ENCODE results near the gene HK2. TPM values are rescaled to one million over a fixed set of nuclear protein-coding genes. Genes with fewer than 3 reads are reported as not detected.

Gene HK2
- total and polyA plus RNA-seq, 2 of the 4 experiments (the other 2 are of a cell fraction), result 17.4 to 20.9 TPM

- Histone ChIP-seq H3K36me3 (ENCODE audit: control insufficient read depth, insufficient read depth, low read length) (peaks cover 77% of the 10 kb centered on the region), H2BK20ac (ENCODE audit: low read depth, low read length) (peak overlapping the region; percentile 57; the same call in 1 of the 2 replicates), H3K4me1 (ENCODE audit: control insufficient read depth, insufficient read depth, low read length) (peaks cover 16% of the 10 kb centered on the region), H3K79me1 (ENCODE audit: low read depth in 1 of 2, low read length in 2 of 2) (peaks cover 4 to 16% of the 10 kb centered on the region in 2 experiments; a peak in 3 of 4 replicates), H4K20me1 (ENCODE audit: insufficient read depth, low read length) (peaks cover 8% of the 10 kb centered on the region; the same call in 1 of the 2 replicates), H3K23ac (ENCODE audit: low read depth, low read length) (peak overlapping the region; percentile 38; the same call in 1 of the 2 replicates), H3K4me2 (ENCODE audit: low read depth, low read length) (no peak overlapping the region), H4K5ac (ENCODE audit: low read depth, low read length) (no peak overlapping the region), H2BK120ac (ENCODE audit: low read depth, low read length) (peak overlapping the region; percentile 93; the same call in 1 of the 2 replicates), H3K9me3 (ENCODE audit: control insufficient read depth, insufficient read depth, low read length) (no peaks in the 10 kb centered on the region), H3K18ac (ENCODE audit: low read depth, low read length) (no peak overlapping the region), H3K4ac (ENCODE audit: low read depth, low read length) (peak overlapping the region; percentile 92), H3K56ac (ENCODE audit: extremely low read depth, insufficient read depth, low read length) (no peak overlapping the region), H2BK5ac (ENCODE audit: low read depth, low read length, poor library complexity, severe bottlenecking) (no peak overlapping the region), H4K91ac (ENCODE audit: insufficient read depth, low read depth, low read length) (peak overlapping the region; percentile 70; the same call in 1 of the 2 replicates), H2AK5ac (ENCODE audit: low read depth, low read length) (0 out of 2 replicates have a peak overlapping the region, but pooled peaks have one; percentile 8), H3K27ac (ENCODE audit: insufficient read depth, low read length) (no peak overlapping the region), H3K14ac (replicated peaks; ENCODE audit: low read depth, low read length) (0 out of 2 replicates have a peak overlapping the region, but pooled peaks have one; percentile 13), H3K9me1 (ENCODE audit: insufficient read depth, low read length) (peaks cover 34% of the 10 kb centered on the region), H2AFZ (replicated peaks; ENCODE audit: low read length, poor library complexity) (no peak overlapping the region), H2BK15ac (ENCODE audit: low read depth, low read length) (no peak overlapping the region), H2AK9ac (replicated peaks; ENCODE audit: low read depth, low read length, poor library complexity) (no peak overlapping the region), H3K9ac (ENCODE audit: low read depth, low read length) (no peak overlapping the region), H3K4me3 (ENCODE audit: insufficient read depth, low read depth, low read length) (no peak overlapping the region), H3K27me3 (ENCODE audit: control insufficient read depth, insufficient read depth, low read length) (no peaks in the 10 kb centered on the region), H4K8ac (ENCODE audit: low read depth in 2 of 2, low read length in 2 of 2) (0 out of 4 replicates have a peak overlapping the region, but pooled peaks of 1 of the 2 experiments have one; percentile 76)
- DNase-seq (no peak), ATAC-seq (ENCODE audit: low read depth) (no peak)
- 87% methylated on average over 3 of the region's 8 CpGs; no CpG with 5 or more reads in 1 of the 2 experiments for WGBS, 2 experiments (ENCODE audit: extremely low coverage in 2 of 2, insufficient read length in 1 of 2)
- dilution Hi-C loops (cut with HindIII; ENCODE audit: low sequenced_read_pairs, unreplicated experiment), result no loop called here
- no peak for TF ChIP-seq RAD21 (IDR thresholded peaks at IDR 0.05; ENCODE audit: low read length)
- TF ChIP-seq FOS (IDR thresholded peaks at IDR 0.05; ENCODE audit: low read depth, low read length), result no peak
- TF ChIP-seq RFX5 (IDR thresholded peaks at IDR 0.05; ENCODE audit: low read depth, low read length), result no peak
- no peak for TF ChIP-seq BHLHE40 (IDR thresholded peaks at IDR 0.05; ENCODE audit: low read depth, low read length)
- no peak for TF ChIP-seq MXI1 (IDR thresholded peaks at IDR 0.05; ENCODE audit: borderline replicate concordance, low read depth, low read length)
- no peak for TF ChIP-seq POLR2A (IDR thresholded peaks at IDR 0.05; ENCODE audit: low read depth, low read length)
- no peak for TF ChIP-seq CEBPB (IDR thresholded peaks at IDR 0.05; ENCODE audit: low read depth, low read length)
- no peak for TF ChIP-seq MAFK (IDR thresholded peaks at IDR 0.05; ENCODE audit: low read depth, low read length)
- no peak for TF ChIP-seq RCOR1 (IDR thresholded peaks at IDR 0.05; ENCODE audit: insufficient replicate concordance, low read length)
- TF ChIP-seq NFE2L2 (IDR thresholded peaks at IDR 0.05; ENCODE audit: low read depth, low read length), result no peak
- TF ChIP-seq, protein P1, sequence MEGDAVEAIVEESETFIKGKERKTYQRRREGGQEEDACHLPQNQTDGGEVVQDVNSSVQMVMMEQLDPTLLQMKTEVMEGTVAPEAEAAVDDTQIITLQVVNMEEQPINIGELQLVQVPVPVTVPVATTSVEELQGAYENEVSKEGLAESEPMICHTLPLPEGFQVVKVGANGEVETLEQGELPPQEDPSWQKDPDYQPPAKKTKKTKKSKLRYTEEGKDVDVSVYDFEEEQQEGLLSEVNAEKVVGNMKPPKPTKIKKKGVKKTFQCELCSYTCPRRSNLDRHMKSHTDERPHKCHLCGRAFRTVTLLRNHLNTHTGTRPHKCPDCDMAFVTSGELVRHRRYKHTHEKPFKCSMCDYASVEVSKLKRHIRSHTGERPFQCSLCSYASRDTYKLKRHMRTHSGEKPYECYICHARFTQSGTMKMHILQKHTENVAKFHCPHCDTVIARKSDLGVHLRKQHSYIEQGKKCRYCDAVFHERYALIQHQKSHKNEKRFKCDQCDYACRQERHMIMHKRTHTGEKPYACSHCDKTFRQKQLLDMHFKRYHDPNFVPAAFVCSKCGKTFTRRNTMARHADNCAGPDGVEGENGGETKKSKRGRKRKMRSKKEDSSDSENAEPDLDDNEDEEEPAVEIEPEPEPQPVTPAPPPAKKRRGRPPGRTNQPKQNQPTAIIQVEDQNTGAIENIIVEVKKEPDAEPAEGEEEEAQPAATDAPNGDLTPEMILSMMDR (conservative IDR thresholded peaks at IDR 0.05; ENCODE audit: low read depth, low read length), result no peak
- TF ChIP-seq CHD1 (IDR thresholded peaks at IDR 0.05; ENCODE audit: low read depth, low read length), result no peak
- no TSS peak for BruUV-seq (replicated peaks)
- in situ Hi-C loops (cut with MboI; ENCODE audit: low sequenced_read_pairs), result no loop called here
- ChIA-PET CTCF (interaction anchor here (0.6 kb wide), 1 partner anchor 168 kb away, joined by 3 read pairs; no protein-coding TSS in a partner anchor), POLR2A (ENCODE audit: unreplicated experiment) (no interaction called here)
- intact Hi-C loops (cut with micrococcal nuclease), result no loop called here
Observed at GRCh38 chr2:74886251-74886650, 52.3 kb downstream of the HK2 start.

All from IMR-90 (cell line).